ENCODE measurements around the gene GTSE1. TPM values are rescaled to one million over a fixed set of nuclear protein-coding genes. Genes with fewer than 3 reads are reported as not detected.

GTSE1 gene
- total and polyA plus RNA-seq, 2 experiments from 2014 or later, result 6.1 to 8.0 TPM

GRCh38 chr22:46273432-46274148 is 23.1 kb upstream of the GTSE1 start:
- Histone ChIP-seq H3K27me3 (replicated peaks; ENCODE audit: insufficient read depth) (no peaks in the 10 kb centered on the region), H3K79me2 (ENCODE audit: insufficient read depth) (no peaks in the 10 kb centered on the region), H4K20me1 (ENCODE audit: insufficient read depth) (no peaks in the 10 kb centered on the region), H3K9me3 (ENCODE audit: low read depth) (no peaks in the 10 kb centered on the region), H3K27ac (no peak overlapping the region), H3K4me2 (ENCODE audit: unreplicated experiment) (no peak overlapping the region), H3K36me3 (ENCODE audit: low read depth) (peaks cover 18% of the 10 kb centered on the region), H2AFZ (no peak overlapping the region), H3K4me1 (ENCODE audit: insufficient read depth) (peaks cover 6% of the 10 kb centered on the region; the same call in 1 of the 2 replicates), H3K4me3 (no peak overlapping the region), H3F3A (ENCODE audit: insufficient read depth) (no peaks in the 10 kb centered on the region), H3K9ac (no peak overlapping the region), H3K9me2 (ENCODE audit: insufficient read depth) (no peaks in the 10 kb centered on the region)
- TF ChIP-seq EZH2 (IDR thresholded peaks at IDR 0.05; ENCODE audit: insufficient read depth, poor library complexity, severe bottlenecking) (no peak), EZH2phosphoT487 (IDR thresholded peaks at IDR 0.05; ENCODE audit: insufficient read depth, low read depth) (no peak)
- DNase-seq, result no peak
- WGBS, 2 experiments (ENCODE audit: low coverage in 1 of 2, low lambda C conversion rate in 2 of 2, missing lambda C conversion rate in 2 of 2), result 87 to 88% methylated on average over 12 of the region's 12 CpGs
- in situ Hi-C loops (cut with MboI), result no loop called here

- 92 to 97% methylated on average over 8 of the region's 8 CpGs for WGBS, 2 experiments (ENCODE audit: low coverage in 1 of 2, low lambda C conversion rate in 2 of 2, missing lambda C conversion rate in 2 of 2)
- Histone ChIP-seq H3K27me3 (replicated peaks; ENCODE audit: insufficient read depth) (no peaks in the 10 kb centered on the region), H3K4me3 (no peak overlapping the region)
These were observed 22.3 kb upstream of the GTSE1 start for GRCh38 chr22:46274381-46274780.

GRCh38 chr22:46275455-46276122 is 21.1 kb upstream of the GTSE1 start:
- Histone ChIP-seq H3F3A (ENCODE audit: insufficient read depth) (no peaks in the 10 kb centered on the region), H2AFZ (no peak overlapping the region), H3K4me1 (ENCODE audit: insufficient read depth) (no peaks in the 10 kb centered on the region), H3K9ac (no peak overlapping the region), H3K9me3 (ENCODE audit: low read depth) (no peaks in the 10 kb centered on the region), H3K4me2 (ENCODE audit: unreplicated experiment) (no peak overlapping the region), H3K27ac (no peak overlapping the region), H4K20me1 (ENCODE audit: insufficient read depth) (no peaks in the 10 kb centered on the region), H3K79me2 (ENCODE audit: insufficient read depth) (no peaks in the 10 kb centered on the region), H3K27me3 (replicated peaks; ENCODE audit: insufficient read depth) (no peaks in the 10 kb centered on the region), H3K9me2 (ENCODE audit: insufficient read depth) (no peaks in the 10 kb centered on the region), H3K36me3 (ENCODE audit: low read depth) (peaks cover 18% of the 10 kb centered on the region), H3K4me3 (no peak overlapping the region)
- in situ Hi-C loops (cut with MboI), result no loop called here
- TF ChIP-seq EZH2phosphoT487 (IDR thresholded peaks at IDR 0.05; ENCODE audit: insufficient read depth, low read depth) (no peak), EZH2 (IDR thresholded peaks at IDR 0.05; ENCODE audit: insufficient read depth, poor library complexity, severe bottlenecking) (no peak)
- no peak for DNase-seq
- 68 to 70% methylated on average over 3 of the region's 3 CpGs for WGBS, 2 experiments (ENCODE audit: low coverage in 1 of 2, low lambda C conversion rate in 2 of 2, missing lambda C conversion rate in 2 of 2)

More at GRCh38 chr22:46274381-46274780, 22.3 kb upstream of the GTSE1 start:
- H3K9ac ChIP-seq, result no peak overlapping the region
- DNase-seq, result no peak
- no peaks in the 10 kb centered on the region for H3K79me2 ChIP-seq (ENCODE audit: insufficient read depth)
- TF ChIP-seq EZH2 (IDR thresholded peaks at IDR 0.05; ENCODE audit: insufficient read depth, poor library complexity, severe bottlenecking), result no peak
- TF ChIP-seq EZH2phosphoT487 (IDR thresholded peaks at IDR 0.05; ENCODE audit: insufficient read depth, low read depth), result no peak
- in situ Hi-C loops (cut with MboI), result no loop called here
- H4K20me1 ChIP-seq (ENCODE audit: insufficient read depth), result no peaks in the 10 kb centered on the region
- H2AFZ ChIP-seq, result no peak overlapping the region
- H3K9me3 ChIP-seq (ENCODE audit: low read depth), result no peaks in the 10 kb centered on the region
- H3K4me2 ChIP-seq (ENCODE audit: unreplicated experiment), result no peak overlapping the region
- no peak overlapping the region for H3K27ac ChIP-seq
- H3K9me2 ChIP-seq (ENCODE audit: insufficient read depth), result no peaks in the 10 kb centered on the region
- no peaks in the 10 kb centered on the region for H3F3A ChIP-seq (ENCODE audit: insufficient read depth)
- H3K36me3 ChIP-seq (ENCODE audit: low read depth), result peaks cover 18% of the 10 kb centered on the region
- H3K4me1 ChIP-seq (ENCODE audit: insufficient read depth), result no peaks in the 10 kb centered on the region

GRCh38 chr22:46276563-46276962 is 20.1 kb upstream of the GTSE1 start:
- no peaks in the 10 kb centered on the region for H3K9me3 ChIP-seq (ENCODE audit: low read depth)
- no peaks in the 10 kb centered on the region for H3K4me1 ChIP-seq (ENCODE audit: insufficient read depth)
- H4K20me1 ChIP-seq (ENCODE audit: insufficient read depth), result no peaks in the 10 kb centered on the region
- no peak overlapping the region for H2AFZ ChIP-seq
- H3K4me2 ChIP-seq (ENCODE audit: unreplicated experiment), result no peak overlapping the region
- no peak for TF ChIP-seq EZH2phosphoT487 (IDR thresholded peaks at IDR 0.05; ENCODE audit: insufficient read depth, low read depth)
- H3F3A ChIP-seq (ENCODE audit: insufficient read depth), result no peaks in the 10 kb centered on the region
- no peak for DNase-seq
- no peaks in the 10 kb centered on the region for H3K9me2 ChIP-seq (ENCODE audit: insufficient read depth)
- H3K79me2 ChIP-seq (ENCODE audit: insufficient read depth), result no peaks in the 10 kb centered on the region
- in situ Hi-C loops (cut with MboI), result no loop called here
- no peak overlapping the region for H3K9ac ChIP-seq
- H3K36me3 ChIP-seq (ENCODE audit: low read depth), result peaks cover 18% of the 10 kb centered on the region
- no peak overlapping the region for H3K4me3 ChIP-seq
- no peaks in the 10 kb centered on the region for H3K27me3 ChIP-seq (replicated peaks; ENCODE audit: insufficient read depth)
- no peak overlapping the region for H3K27ac ChIP-seq
- WGBS, 2 experiments (ENCODE audit: low coverage in 1 of 2, low lambda C conversion rate in 2 of 2, missing lambda C conversion rate in 2 of 2), result 96 to 99% methylated on average over 7 of the region's 7 CpGs
